C4-2B (cell line): Measurements from ENCODE around the gene CERS1.

Experiments
- CTCF ChIP-seq: fragments of 450-650 bp; conservative IDR thresholded peaks from 2 replicates; pipeline ENCODE4 v1.5.1; 2017; ENCODE audit warnings: mild to moderate bottlenecking
- ZFX ChIP-seq: fragments of 450-650 bp; IDR thresholded peaks from 2 replicates; pipeline ENCODE4 v1.6.1; 2017

GRCh38 chr19:18910010-18910409 lies 14.1 kb upstream of the CERS1 start:
- TF ChIP-seq CTCF, result no peak
- no peak for TF ChIP-seq ZFX
